ENCODE measurements around the gene GUCA2A. TPM values are rescaled to one million over a fixed set of nuclear protein-coding genes. Genes with fewer than 3 reads are reported as not detected.
A peak's percentile ranks its signal among the peaks of the same experiment; 100 is the strongest.

GUCA2A gene
- polyA plus RNA-seq, 3 donors = not detected

DNA sequence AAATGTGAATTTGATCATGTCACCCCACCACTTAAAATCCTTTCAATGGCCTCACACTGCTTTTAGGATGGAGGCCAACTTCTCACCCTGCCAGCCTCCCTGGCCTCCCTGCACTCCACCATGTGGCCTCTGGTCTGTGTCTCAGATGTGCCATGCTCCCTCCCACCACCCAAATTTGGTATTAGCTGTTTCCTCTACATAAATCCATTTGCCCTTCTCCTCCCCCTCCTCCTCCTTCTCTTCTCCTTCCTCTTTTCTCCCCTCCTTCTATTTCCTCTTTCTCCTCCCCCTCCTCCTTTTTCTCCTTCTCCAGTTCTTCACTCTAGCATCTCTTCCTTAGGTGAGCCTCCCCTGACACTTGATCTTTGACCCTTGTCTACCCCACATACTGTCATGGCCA is 28.1 kb downstream of the GUCA2A start:
- H3K4me1 ChIP-seq (ENCODE audit: control insufficient read depth in 1 of 2, insufficient read depth in 2 of 2, low read length in 2 of 2) = peaks cover 0 to 3% of the 10 kb centered on the region in 2 donors
- H3K4me3 Mint-ChIP-seq = no peak overlapping the region
- H3K36me3 ChIP-seq (replicated peaks in 1 of 2; ENCODE audit: control insufficient read depth in 1 of 2, insufficient read depth in 2 of 2, low read length in 2 of 2) = no peaks in the 10 kb centered on the region

DNA sequence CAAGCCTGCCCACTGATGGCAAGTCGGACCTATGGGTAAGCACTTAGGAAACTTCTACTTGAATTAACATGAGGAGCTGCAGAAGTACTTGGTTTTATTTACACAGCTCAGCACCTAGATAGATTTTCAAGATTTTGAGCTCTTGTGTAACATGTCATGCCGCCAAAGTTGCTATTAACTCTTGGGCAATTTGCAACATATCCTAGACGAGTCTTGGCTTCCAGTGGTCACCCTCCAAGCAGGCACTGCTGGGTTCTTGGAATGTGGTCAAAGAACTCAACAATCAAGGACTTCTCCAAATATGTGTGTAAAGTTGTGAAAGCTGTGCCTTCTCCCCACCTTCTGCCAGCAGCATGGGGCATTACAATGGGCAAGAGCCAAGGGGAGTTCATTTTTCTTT is 29.1 kb downstream of the GUCA2A start:
- Mint-ChIP-seq H3K27me3 (ENCODE audit: low read depth in 3 of 3) (peaks cover 1 to 2% (median 2%) of the 10 kb centered on the region in 3 donors), H3K4me3 (no peak overlapping the region), H3K36me3 (no peaks in the 10 kb centered on the region), H3K9me3 (peaks cover 0 to 5% (median 2%) of the 10 kb centered on the region in 7 donors), H3K4me1 (peaks cover 6% of the 10 kb centered on the region), H3K27ac (no peak overlapping the region)
- no peaks in the 10 kb centered on the region for H4K20me1 ChIP-seq (ENCODE audit: insufficient read depth, low read length)
- intact Hi-C loops (cut with micrococcal nuclease) = no loop called here
- H2AFZ ChIP-seq (ENCODE audit: insufficient read depth, low read depth, low read length, poor library complexity, severe bottlenecking) = no peak overlapping the region
- no peaks in the 10 kb centered on the region for H3K9me3 ChIP-seq (replicated peaks in 1 of 2; ENCODE audit: control insufficient read depth in 1 of 2, insufficient read depth in 1 of 2, low read length in 2 of 2)
- H3K36me3 ChIP-seq (replicated peaks in 1 of 2; ENCODE audit: control insufficient read depth in 1 of 2, insufficient read depth in 2 of 2, low read length in 2 of 2) = no peaks in the 10 kb centered on the region
- no peaks in the 10 kb centered on the region for H3K27me3 ChIP-seq (ENCODE audit: control insufficient read depth in 2 of 2, insufficient read depth in 2 of 2, low read length in 2 of 2)
- no peak overlapping the region for H3K4me2 ChIP-seq (replicated peaks; ENCODE audit: extremely low read depth, low read length, poor library complexity, severe bottlenecking)
- H3K4me3 ChIP-seq (replicated peaks in 1 of 3; ENCODE audit: low read depth in 2 of 3, low read length in 3 of 3) = no peak overlapping the region
- DNase-seq = no peak
- no peak overlapping the region for H3K27ac ChIP-seq (ENCODE audit: low read depth in 1 of 2, low read length in 2 of 2)
- H3K9ac ChIP-seq (ENCODE audit: insufficient read depth, low read length, poor library complexity, severe bottlenecking) = no peak overlapping the region
- H3K79me2 ChIP-seq (ENCODE audit: insufficient read depth, low read length) = no peaks in the 10 kb centered on the region
- TF ChIP-seq, protein P1, sequence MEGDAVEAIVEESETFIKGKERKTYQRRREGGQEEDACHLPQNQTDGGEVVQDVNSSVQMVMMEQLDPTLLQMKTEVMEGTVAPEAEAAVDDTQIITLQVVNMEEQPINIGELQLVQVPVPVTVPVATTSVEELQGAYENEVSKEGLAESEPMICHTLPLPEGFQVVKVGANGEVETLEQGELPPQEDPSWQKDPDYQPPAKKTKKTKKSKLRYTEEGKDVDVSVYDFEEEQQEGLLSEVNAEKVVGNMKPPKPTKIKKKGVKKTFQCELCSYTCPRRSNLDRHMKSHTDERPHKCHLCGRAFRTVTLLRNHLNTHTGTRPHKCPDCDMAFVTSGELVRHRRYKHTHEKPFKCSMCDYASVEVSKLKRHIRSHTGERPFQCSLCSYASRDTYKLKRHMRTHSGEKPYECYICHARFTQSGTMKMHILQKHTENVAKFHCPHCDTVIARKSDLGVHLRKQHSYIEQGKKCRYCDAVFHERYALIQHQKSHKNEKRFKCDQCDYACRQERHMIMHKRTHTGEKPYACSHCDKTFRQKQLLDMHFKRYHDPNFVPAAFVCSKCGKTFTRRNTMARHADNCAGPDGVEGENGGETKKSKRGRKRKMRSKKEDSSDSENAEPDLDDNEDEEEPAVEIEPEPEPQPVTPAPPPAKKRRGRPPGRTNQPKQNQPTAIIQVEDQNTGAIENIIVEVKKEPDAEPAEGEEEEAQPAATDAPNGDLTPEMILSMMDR (IDR thresholded peaks at IDR 0.05) = no peak
- peaks cover 0 to 3% of the 10 kb centered on the region in 2 donors for H3K4me1 ChIP-seq (ENCODE audit: control insufficient read depth in 1 of 2, insufficient read depth in 2 of 2, low read length in 2 of 2)
- 50% methylated on average over 2 of the region's 3 CpGs for WGBS (ENCODE audit: insufficient coverage)

More for the DNA sequence above, 28.1 kb downstream of the GUCA2A start:
- Mint-ChIP-seq H3K4me1 (peaks cover 6% of the 10 kb centered on the region), H3K27me3 (ENCODE audit: low read depth in 3 of 3) (peaks cover 1 to 5% (median 2%) of the 10 kb centered on the region in 3 donors), H3K9me3 (peaks cover 0 to 5% (median 2%) of the 10 kb centered on the region in 7 donors), H3K27ac (peak overlapping the region in 1 of 7 donors; percentile 51), H3K36me3 (no peaks in the 10 kb centered on the region)
- Histone ChIP-seq H3K4me2 (replicated peaks; ENCODE audit: extremely low read depth, low read length, poor library complexity, severe bottlenecking) (no peak overlapping the region), H4K20me1 (ENCODE audit: insufficient read depth, low read length) (no peaks in the 10 kb centered on the region), H3K4me3 (replicated peaks in 1 of 3; ENCODE audit: low read depth in 2 of 3, low read length in 3 of 3) (no peak overlapping the region), H2AFZ (ENCODE audit: insufficient read depth, low read depth, low read length, poor library complexity, severe bottlenecking) (no peak overlapping the region), H3K9ac (ENCODE audit: insufficient read depth, low read length, poor library complexity, severe bottlenecking) (no peak overlapping the region), H3K9me3 (replicated peaks in 1 of 2; ENCODE audit: control insufficient read depth in 1 of 2, insufficient read depth in 1 of 2, low read length in 2 of 2) (no peaks in the 10 kb centered on the region), H3K79me2 (ENCODE audit: insufficient read depth, low read length) (no peaks in the 10 kb centered on the region), H3K27ac (ENCODE audit: low read depth in 1 of 2, low read length in 2 of 2) (no peak overlapping the region), H3K27me3 (ENCODE audit: control insufficient read depth in 2 of 2, insufficient read depth in 2 of 2, low read length in 2 of 2) (no peaks in the 10 kb centered on the region)
- TF ChIP-seq, protein P1 (IDR thresholded peaks at IDR 0.05) = no peak
- DNase-seq = no peak
- intact Hi-C loops (cut with micrococcal nuclease) = no loop called here
